ENCODE data around the gene NR3C1.

- no peak for TF ChIP-seq RARB (CRISPR knock-in tag; IDR thresholded peaks at IDR 0.05)
- no peak for TF ChIP-seq CSDC2 (CRISPR knock-in tag; IDR thresholded peaks at IDR 0.05)
- no peak for TF ChIP-seq CSRNP3 (CRISPR knock-in tag; IDR thresholded peaks at IDR 0.05)
- no peak for TF ChIP-seq ARNTL (CRISPR knock-in tag; IDR thresholded peaks at IDR 0.05; ENCODE audit: borderline replicate concordance, low read depth)
- no peak for TF ChIP-seq OSR1 (CRISPR knock-in tag; IDR thresholded peaks at IDR 0.05)
- TF ChIP-seq PATZ1 (CRISPR knock-in tag; IDR thresholded peaks at IDR 0.05; ENCODE audit: borderline replicate concordance): no peak
- TF ChIP-seq ZNF565 (CRISPR knock-in tag; conservative IDR thresholded peaks at IDR 0.05; ENCODE audit: low read depth): no peak
- TF ChIP-seq PPARA (CRISPR knock-in tag; IDR thresholded peaks at IDR 0.05; ENCODE audit: borderline replicate concordance): no peak
These were observed 5.5 kb downstream of the NR3C1 start for GRCh38 chr5:143398053-143398355.

All from SK-N-SH treated with all-trans-retinoic acid at 6 μM for 48 hours (cell line).